ENCODE data around the gene SYP. TPM values are rescaled to one million over a fixed set of nuclear protein-coding genes. Genes with fewer than 3 reads are reported as not detected.
A peak's percentile ranks its signal among the peaks of the same experiment; 100 is the strongest.

SYP gene
- total and polyA plus RNA-seq, 2 donors (not counting 1 experiment from before 2014, with no cell fraction given), result 1.2 to 1.6 TPM

GRCh38 chrX:49230500-49231232 lies 30.7 kb upstream of the SYP start:
- Histone ChIP-seq H3K9ac (ENCODE audit: low read length) (peak overlapping the region; percentile 65), H3K36me3 (replicated peaks in 1 of 2; ENCODE audit: control extremely low read depth in 1 of 2, control insufficient read depth in 1 of 2, extremely low read depth in 1 of 2, insufficient read depth in 2 of 2, low read length in 1 of 2) (no peaks in the 10 kb centered on the region), H2AFZ (ENCODE audit: insufficient read depth, low read depth, low read length, poor library complexity, severe bottlenecking) (peak overlapping the region; percentile 76), H3K4me1 (ENCODE audit: control insufficient read depth in 2 of 2, insufficient read depth in 2 of 2, low read length in 2 of 2) (peaks cover 5 to 22% of the 10 kb centered on the region in 2 donors), H4K20me1 (ENCODE audit: control insufficient read depth, insufficient read depth, low read length, poor library complexity, severe bottlenecking) (no peaks in the 10 kb centered on the region), H3K4me3 (ENCODE audit: control extremely low read depth in 1 of 5, extremely low read depth in 1 of 5, insufficient read depth in 1 of 5, low read depth in 2 of 5, low read length in 4 of 5) (peak overlapping the region in 4 of 5 experiments; percentile 54 to 64 (median 60)), H3K4me2 (replicated peaks; ENCODE audit: low read depth, low read length, poor library complexity, severe bottlenecking) (peak overlapping the region; percentile 62), H3K79me2 (ENCODE audit: control insufficient read depth, insufficient read depth, low read length) (peaks cover 8% of the 10 kb centered on the region), H3K27ac (ENCODE audit: low read length in 2 of 2) (peak overlapping the region; percentile 87 to 88), H3K9me3 (ENCODE audit: control extremely low read depth in 1 of 3, control insufficient read depth in 2 of 3, insufficient read depth in 1 of 3, low read length in 2 of 3) (no peaks in the 10 kb centered on the region), H3K27me3 (replicated peaks in 1 of 4; ENCODE audit: control extremely low read depth in 1 of 4, control insufficient read depth in 3 of 4, insufficient read depth in 4 of 4, low read length in 3 of 4) (no peaks in the 10 kb centered on the region)
- Mint-ChIP-seq H3K27ac (peak overlapping the region; percentile 97), H3K9me3 (ENCODE audit: insufficient read depth) (no peaks in the 10 kb centered on the region), H3K4me1 (peaks cover 18% of the 10 kb centered on the region), H3K27me3 (no peaks in the 10 kb centered on the region), H3K4me3 (peak overlapping the region; percentile 89)
- DNase-seq (peak; percentile 77), ATAC-seq (ENCODE audit: low read depth) (peak; percentile 75)
- WGBS (ENCODE audit: insufficient coverage), result 5% methylated on average over 10 of the region's 44 CpGs
- POLR2A ChIA-PET, result interaction anchor here (1.0 to 1.1 kb wide), 2 partner anchors 38 to 40 kb away, joined by 3 read pairs; no protein-coding TSS in a partner anchor
- intact Hi-C loops (cut with micrococcal nuclease), result loop anchor here (1.0 to 2.0 kb wide), 2 partner anchors 30 to 40 kb away; partner anchors contain the start of gene SYP
- CTCF ChIA-PET, result interaction anchor here (1.0 to 1.7 kb wide), 2 partner anchors 39 to 64 kb away, joined by 3 to 7 read pairs; no protein-coding TSS in a partner anchor
- TF ChIP-seq EZH2 (IDR thresholded peaks at IDR 0.05; ENCODE audit: borderline replicate concordance, insufficient read depth, low read depth, low read length, poor library complexity, severe bottlenecking) (no peak), CTCF (IDR thresholded peaks at IDR 0.05) (peak; percentile 36)

- Mint-ChIP-seq H3K27me3 (no peaks in the 10 kb centered on the region), H3K4me3 (no peak overlapping the region), H3K4me1 (peaks cover 14% of the 10 kb centered on the region), H3K27ac (no peak overlapping the region), H3K9me3 (ENCODE audit: insufficient read depth) (no peaks in the 10 kb centered on the region)
- Histone ChIP-seq H3K36me3 (replicated peaks in 1 of 2; ENCODE audit: control extremely low read depth in 1 of 2, control insufficient read depth in 1 of 2, extremely low read depth in 1 of 2, insufficient read depth in 2 of 2, low read length in 1 of 2) (no peaks in the 10 kb centered on the region), H3K9ac (ENCODE audit: low read length) (no peak overlapping the region), H3K4me1 (ENCODE audit: control insufficient read depth in 2 of 2, insufficient read depth in 2 of 2, low read length in 2 of 2) (peaks cover 5 to 14% of the 10 kb centered on the region in 2 donors), H4K20me1 (ENCODE audit: control insufficient read depth, insufficient read depth, low read length, poor library complexity, severe bottlenecking) (no peaks in the 10 kb centered on the region), H2AFZ (ENCODE audit: insufficient read depth, low read depth, low read length, poor library complexity, severe bottlenecking) (no peak overlapping the region), H3K4me3 (ENCODE audit: control extremely low read depth in 1 of 5, extremely low read depth in 1 of 5, insufficient read depth in 1 of 5, low read depth in 2 of 5, low read length in 4 of 5) (no peak overlapping the region), H3K4me2 (replicated peaks; ENCODE audit: low read depth, low read length, poor library complexity, severe bottlenecking) (no peak overlapping the region), H3K27me3 (replicated peaks in 1 of 4; ENCODE audit: control extremely low read depth in 1 of 4, control insufficient read depth in 3 of 4, insufficient read depth in 4 of 4, low read length in 3 of 4) (no peaks in the 10 kb centered on the region), H3K27ac (ENCODE audit: low read length in 2 of 2) (no peak overlapping the region), H3K79me2 (ENCODE audit: control insufficient read depth, insufficient read depth, low read length) (no peaks in the 10 kb centered on the region), H3K9me3 (ENCODE audit: control extremely low read depth in 1 of 3, control insufficient read depth in 2 of 3, insufficient read depth in 1 of 3, low read length in 2 of 3) (no peaks in the 10 kb centered on the region)
- WGBS (ENCODE audit: insufficient coverage), result 97% methylated on average over 14 of the region's 17 CpGs
- DNase-seq (no peak), ATAC-seq (ENCODE audit: low read depth) (no peak)
- no peak for TF ChIP-seq CTCF (IDR thresholded peaks at IDR 0.05)
- TF ChIP-seq EZH2 (IDR thresholded peaks at IDR 0.05; ENCODE audit: borderline replicate concordance, insufficient read depth, low read depth, low read length, poor library complexity, severe bottlenecking), result no peak
- POLR2A ChIA-PET, result no interaction called here
- CTCF ChIA-PET, result no interaction called here
- intact Hi-C loops (cut with micrococcal nuclease), result no loop called here
These were observed 28.2 kb upstream of the SYP start for GRCh38 chrX:49228185-49228584.

All from B cell (primary cell).